H9 (cell line): Measurements from ENCODE around the gene PIM3. TPM values are rescaled to one million over a fixed set of nuclear protein-coding genes. Genes with fewer than 3 reads are reported as not detected.

ENCODE experiments used
- DNase-seq: peaks from one replicate; pipeline ENCODE4 v3.0.0-alpha.2; 2017
- H2AFZ ChIP-seq: one replicate; pipeline ENCODE4 v1.6.1; 2013; ENCODE audit warnings: mild to moderate bottlenecking, low read length, control low read depth, moderate library complexity
- H2AK5ac ChIP-seq: 2 replicates; pipeline ENCODE4 v1.6.1; 2013; ENCODE audit warnings: low read length, control low read depth, mixed read lengths; ENCODE audit not compliant: insufficient read length
- H2BK120ac ChIP-seq: one replicate; pipeline ENCODE4 v1.6.1; 2013; ENCODE audit warnings: low read depth, mild to moderate bottlenecking, low read length, control low read depth, inconsistent platforms; ENCODE audit not compliant: poor library complexity, severe bottlenecking
- H2BK12ac ChIP-seq: 2 replicates; pipeline ENCODE4 v1.6.1; 2013; ENCODE audit warnings: low read length, control low read depth, mixed read lengths, low read depth; ENCODE audit not compliant: insufficient read length
- H2BK15ac ChIP-seq: 2 replicates; pipeline ENCODE4 v1.6.1; 2013; ENCODE audit warnings: low read depth, low read length, control low read depth
- H2BK20ac ChIP-seq: one replicate; pipeline ENCODE4 v1.6.1; 2013; ENCODE audit warnings: low read depth, mild to moderate bottlenecking, low read length, control low read depth, inconsistent platforms; ENCODE audit not compliant: poor library complexity, severe bottlenecking
- H2BK5ac ChIP-seq: 2 replicates; pipeline ENCODE4 v1.6.1; 2013; ENCODE audit warnings: low read length, control low read depth, mixed read lengths; ENCODE audit not compliant: insufficient read length
- H3K14ac ChIP-seq: 2 replicates; pipeline ENCODE4 v1.6.1; 2013; ENCODE audit warnings: low read length, control low read depth; ENCODE audit not compliant: insufficient read depth
- H3K18ac ChIP-seq: 2 replicates; pipeline ENCODE4 v1.6.1; 2013; ENCODE audit warnings: low read depth, mild to moderate bottlenecking, mixed read lengths, low read length, control low read depth; ENCODE audit not compliant: insufficient read length
- H3K23ac ChIP-seq: 2 replicates; pipeline ENCODE4 v1.6.1; 2013; ENCODE audit warnings: low read length, control low read depth, mixed read lengths, low read depth; ENCODE audit not compliant: insufficient read length
- H3K23me2 ChIP-seq: 2 replicates; pipeline ENCODE4 v1.6.1; 2013; ENCODE audit warnings: low read depth, mild to moderate bottlenecking, mixed read lengths, low read length, control low read depth; ENCODE audit not compliant: insufficient read length, poor library complexity, severe bottlenecking
- H3K27ac ChIP-seq: 2 replicates; pipeline ENCODE4 v1.5.1; 2013; ENCODE audit warnings: low read length, control low read depth, mixed read lengths, low read depth; ENCODE audit not compliant: insufficient read length
- H3K27me3 ChIP-seq: 2 replicates; pipeline ENCODE4 v1.6.1; 2013; ENCODE audit warnings: low read length, control low read depth, inconsistent platforms; ENCODE audit not compliant: insufficient read depth
- H3K4ac ChIP-seq: 2 replicates; pipeline ENCODE4 v1.6.1; 2013; ENCODE audit warnings: low read depth, mild to moderate bottlenecking, control low read depth, inconsistent platforms, low read length, moderate library complexity
- H3K4me1 ChIP-seq: 2 replicates; pipeline ENCODE4 v1.6.1; 2013; ENCODE audit warnings: low read length, control low read depth, inconsistent platforms; ENCODE audit not compliant: insufficient read depth
- H3K4me2 ChIP-seq: 2 replicates; pipeline ENCODE4 v1.6.1; 2013; ENCODE audit warnings: low read length, control low read depth, mixed read lengths; ENCODE audit not compliant: insufficient read length, insufficient read depth
- H3K56ac ChIP-seq: 2 replicates; pipeline ENCODE4 v1.6.1; 2013; ENCODE audit warnings: low read depth, mild to moderate bottlenecking, mixed read lengths, low read length, control low read depth; ENCODE audit not compliant: insufficient read length
- H3K79me1 ChIP-seq: 2 replicates; pipeline ENCODE4 v1.6.1; 2013; ENCODE audit warnings: low read depth, mild to moderate bottlenecking, moderate library complexity, low read length, control low read depth, inconsistent platforms; ENCODE audit not compliant: insufficient read depth, poor library complexity, severe bottlenecking
- H3K79me2 ChIP-seq: 2 replicates; pipeline ENCODE4 v1.6.1; 2013; ENCODE audit warnings: low read length, control low read depth, inconsistent platforms; ENCODE audit not compliant: insufficient read depth
- H3K9ac ChIP-seq: 2 replicates; pipeline ENCODE4 v1.6.1; 2013; ENCODE audit warnings: low read length, control low read depth, mixed read lengths; ENCODE audit not compliant: insufficient read length; ENCODE audit errors: extremely low read depth
- H3K9me3 ChIP-seq: one replicate; pipeline ENCODE4 v1.6.1; 2013; ENCODE audit warnings: low read depth, low read length, inconsistent platforms; ENCODE audit not compliant: control insufficient read depth
- H3T11ph ChIP-seq: one replicate; pipeline ENCODE4 v1.6.1; 2013; ENCODE audit warnings: mild to moderate bottlenecking, low read length, control low read depth, inconsistent platforms
- H4K20me1 ChIP-seq: one replicate; pipeline ENCODE4 v1.6.1; 2013; ENCODE audit not compliant: control insufficient read depth, insufficient read length, insufficient read depth
- H4K5ac ChIP-seq: 2 replicates; pipeline ENCODE4 v1.6.1; 2013; ENCODE audit warnings: low read depth, mild to moderate bottlenecking, mixed read lengths, low read length, control low read depth; ENCODE audit not compliant: insufficient read length
- H4K8ac ChIP-seq: replicated peaks from 2 replicates; pipeline ENCODE4 v1.6.1; 2013; ENCODE audit warnings: low read length, control low read depth, mixed read lengths, low read depth; ENCODE audit not compliant: insufficient read length
- H4K91ac ChIP-seq: 2 replicates; pipeline ENCODE4 v1.6.1; 2013; ENCODE audit warnings: low read depth, mild to moderate bottlenecking, moderate library complexity, mixed read lengths, low read length, control low read depth; ENCODE audit not compliant: insufficient read length
- H3K27ac Mint-ChIP-seq, 3 experiments: 2 replicates in 2 of 3; 3 replicates in 1 of 3; pipeline ENCODE4 v1.8.0; 2020 to 2021; ENCODE audit warnings: mixed read lengths in 3 of 3, mild to moderate bottlenecking in 1 of 3, moderate library complexity in 1 of 3
- H3K27me3 Mint-ChIP-seq: 2 replicates; pipeline ENCODE4 v1.8.0; 2021; ENCODE audit warnings: low read depth, mild to moderate bottlenecking, moderate library complexity, mixed read lengths
- H3K36me3 Mint-ChIP-seq, 3 experiments: 2 replicates in 2 of 3; 3 replicates in 1 of 3; pipeline ENCODE4 v1.8.0; 2020 to 2021; ENCODE audit warnings: low read depth in 3 of 3, mixed read lengths in 3 of 3; ENCODE audit not compliant: insufficient read depth in 1 of 3
- H3K4me1 Mint-ChIP-seq, 2 experiments: 2 replicates each; pipeline ENCODE4 v1.8.0; 2020; ENCODE audit warnings: mixed read lengths in 2 of 2
- H3K4me3 Mint-ChIP-seq, 2 experiments: 2 replicates in 1 of 2; 3 replicates in 1 of 2; pipeline ENCODE4 v1.8.0; 2020 to 2021; ENCODE audit warnings: mild to moderate bottlenecking in 2 of 2, mixed read lengths in 2 of 2, moderate library complexity in 1 of 2
- H3K9me3 Mint-ChIP-seq, 2 experiments: 2 replicates in 1 of 2; 3 replicates in 1 of 2; pipeline ENCODE4 v1.8.0; 2020; ENCODE audit warnings: mild to moderate bottlenecking in 2 of 2, mixed read lengths in 2 of 2, moderate library complexity in 1 of 2
- WGBS: extraction: QIAGEN DNeasy Blood & Tissue Kit; methylation state at CpG from one replicate; pipeline ENCODE4 v1.1.7; 2013; ENCODE audit warnings: missing lambda C conversion rate, low lambda C conversion rate, mixed read lengths; ENCODE audit not compliant: insufficient read length; ENCODE audit errors: extremely low coverage; 5-methylcytosine and 5-hydroxymethylcytosine counted together
- total RNA-seq: library from RNA; stranded (reverse); gene quantifications from 2 replicates; pipeline ENCODE4 v1.2.1, GENCODE V29; 2021
- TF ChIP-seq, protein P1 (sequence below): fragments of 200-600 bp; sonication (generic); conservative IDR thresholded peaks from 3 replicates; pipeline ENCODE4 v1.8.0; 2021; ENCODE audit warnings: antibody characterized with exemption, mild to moderate bottlenecking

PIM3 gene
- total RNA-seq, 1 experiment from 2014 or later, result 43.4 TPM

DNA sequence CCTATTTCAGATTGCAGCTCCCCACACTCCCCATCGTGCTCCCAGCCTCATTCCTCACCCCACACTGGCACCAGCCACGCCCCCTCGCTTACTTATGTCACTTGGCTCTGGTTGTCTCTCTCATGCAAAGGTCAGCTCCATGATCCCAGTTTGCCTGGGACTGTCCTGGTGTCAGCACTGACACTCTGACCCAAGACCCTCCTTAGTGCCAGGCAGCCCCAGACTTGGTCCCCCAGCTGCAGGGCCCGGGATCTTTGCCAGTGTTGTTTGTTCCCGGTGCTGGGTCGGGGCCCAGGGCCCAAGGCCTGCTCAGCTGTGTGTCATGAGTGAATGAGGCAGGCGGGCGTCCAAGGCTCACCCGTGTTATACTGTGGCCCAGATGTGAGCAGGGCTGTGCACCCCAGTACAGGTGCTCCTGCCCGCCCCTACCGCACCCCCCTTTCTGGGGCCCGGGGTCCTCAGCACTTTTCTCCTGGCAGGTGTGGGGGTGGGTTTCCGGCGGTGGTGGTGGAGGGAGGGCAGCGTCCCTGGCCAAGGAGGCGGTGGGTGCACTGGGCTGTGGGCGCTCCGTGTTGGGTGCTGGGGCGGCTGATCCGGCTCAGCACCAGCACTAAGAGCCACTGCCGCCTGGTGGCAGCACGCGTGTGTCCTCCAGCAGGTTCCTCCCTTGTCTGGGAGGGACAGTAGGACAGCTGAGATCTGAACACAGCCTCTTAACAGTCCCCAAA is 32.5 kb downstream of the PIM3 start:
- no peak overlapping the region for H2BK120ac ChIP-seq
- H2BK20ac ChIP-seq, result no peak overlapping the region
- no peaks in the 10 kb centered on the region for H3K27me3 ChIP-seq
- WGBS, result no CpG with 5 or more reads among the region's 23 CpGs
- peaks cover 42% of the 10 kb centered on the region for H3K27me3 Mint-ChIP-seq
- H3K27ac ChIP-seq, result no peak overlapping the region
- H4K20me1 ChIP-seq, result no peaks in the 10 kb centered on the region
- no peak overlapping the region for H4K5ac ChIP-seq
- H3K4me2 ChIP-seq, result no peak overlapping the region
- H3K36me3 Mint-ChIP-seq, result peaks cover 0 to 5% (median 1%) of the 10 kb centered on the region in 3 experiments; a peak in 3 of 7 replicates
- no peaks in the 10 kb centered on the region for H3K79me2 ChIP-seq
- H3K9ac ChIP-seq, result no peak overlapping the region
- H3K18ac ChIP-seq, result no peak overlapping the region
- H3K4me1 Mint-ChIP-seq, result peaks cover 3% of the 10 kb centered on the region in 2 experiments; a peak in 1 of 4 replicates
- H2BK5ac ChIP-seq, result no peak overlapping the region
- no peak overlapping the region for H2AFZ ChIP-seq
- H3K4ac ChIP-seq, result no peak overlapping the region
- DNase-seq, result peak; percentile 74
- no peak overlapping the region; a peak in 1 of 7 replicates for H3K27ac Mint-ChIP-seq
- H4K8ac ChIP-seq, result no peak overlapping the region
- no peak overlapping the region for H3K14ac ChIP-seq
- H4K91ac ChIP-seq, result no peak overlapping the region
- H3K56ac ChIP-seq, result no peak overlapping the region
- H3K23me2 ChIP-seq, result no peaks in the 10 kb centered on the region
- no peaks in the 10 kb centered on the region for H3K4me1 ChIP-seq
- no peak overlapping the region for H3K23ac ChIP-seq
- no peak overlapping the region for H2BK15ac ChIP-seq
- TF ChIP-seq, protein P1, sequence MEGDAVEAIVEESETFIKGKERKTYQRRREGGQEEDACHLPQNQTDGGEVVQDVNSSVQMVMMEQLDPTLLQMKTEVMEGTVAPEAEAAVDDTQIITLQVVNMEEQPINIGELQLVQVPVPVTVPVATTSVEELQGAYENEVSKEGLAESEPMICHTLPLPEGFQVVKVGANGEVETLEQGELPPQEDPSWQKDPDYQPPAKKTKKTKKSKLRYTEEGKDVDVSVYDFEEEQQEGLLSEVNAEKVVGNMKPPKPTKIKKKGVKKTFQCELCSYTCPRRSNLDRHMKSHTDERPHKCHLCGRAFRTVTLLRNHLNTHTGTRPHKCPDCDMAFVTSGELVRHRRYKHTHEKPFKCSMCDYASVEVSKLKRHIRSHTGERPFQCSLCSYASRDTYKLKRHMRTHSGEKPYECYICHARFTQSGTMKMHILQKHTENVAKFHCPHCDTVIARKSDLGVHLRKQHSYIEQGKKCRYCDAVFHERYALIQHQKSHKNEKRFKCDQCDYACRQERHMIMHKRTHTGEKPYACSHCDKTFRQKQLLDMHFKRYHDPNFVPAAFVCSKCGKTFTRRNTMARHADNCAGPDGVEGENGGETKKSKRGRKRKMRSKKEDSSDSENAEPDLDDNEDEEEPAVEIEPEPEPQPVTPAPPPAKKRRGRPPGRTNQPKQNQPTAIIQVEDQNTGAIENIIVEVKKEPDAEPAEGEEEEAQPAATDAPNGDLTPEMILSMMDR, result peak; percentile 80
- no peak overlapping the region for H2AK5ac ChIP-seq
- no peak overlapping the region for H3T11ph ChIP-seq
- H3K9me3 ChIP-seq, result no peaks in the 10 kb centered on the region
- no peaks in the 10 kb centered on the region for H3K79me1 ChIP-seq
- peak overlapping the region in 1 of 2 experiments; percentile 59; a peak in 2 of 5 replicates for H3K4me3 Mint-ChIP-seq
- H2BK12ac ChIP-seq, result no peak overlapping the region
- peaks cover 32 to 35% of the 10 kb centered on the region in 2 experiments for H3K9me3 Mint-ChIP-seq
